NCI-H1417 (cell line): Measurements from ENCODE around the gene EXOC2.

ENCODE experiments used
- DNase-seq, 3 experiments: peaks; one replicate each; lab custom pipeline; 2025; lab: John Stamatoyannopoulos, UW

Gene EXOC2

DNA sequence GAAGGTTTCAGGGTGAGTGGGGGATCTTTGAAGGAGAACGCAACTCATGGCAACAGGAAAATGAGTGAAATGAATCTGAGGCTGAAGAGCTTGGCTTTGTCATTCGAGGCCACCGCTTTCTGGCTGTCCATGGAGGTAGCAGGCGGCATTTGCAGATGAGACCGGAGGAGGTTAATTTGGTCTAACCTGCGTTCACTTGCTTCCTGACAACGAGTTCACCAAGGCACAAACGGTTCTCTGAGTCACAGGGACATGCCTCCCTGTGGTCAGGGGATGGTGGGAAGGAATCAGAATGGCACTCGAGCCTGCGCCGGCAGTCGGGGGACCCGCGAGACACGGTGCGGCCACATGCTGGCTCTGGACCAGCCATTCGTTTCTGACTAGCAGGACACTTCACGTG is 226.4 kb downstream of the EXOC2 start:
- DNase-seq, result no peak

DNA sequence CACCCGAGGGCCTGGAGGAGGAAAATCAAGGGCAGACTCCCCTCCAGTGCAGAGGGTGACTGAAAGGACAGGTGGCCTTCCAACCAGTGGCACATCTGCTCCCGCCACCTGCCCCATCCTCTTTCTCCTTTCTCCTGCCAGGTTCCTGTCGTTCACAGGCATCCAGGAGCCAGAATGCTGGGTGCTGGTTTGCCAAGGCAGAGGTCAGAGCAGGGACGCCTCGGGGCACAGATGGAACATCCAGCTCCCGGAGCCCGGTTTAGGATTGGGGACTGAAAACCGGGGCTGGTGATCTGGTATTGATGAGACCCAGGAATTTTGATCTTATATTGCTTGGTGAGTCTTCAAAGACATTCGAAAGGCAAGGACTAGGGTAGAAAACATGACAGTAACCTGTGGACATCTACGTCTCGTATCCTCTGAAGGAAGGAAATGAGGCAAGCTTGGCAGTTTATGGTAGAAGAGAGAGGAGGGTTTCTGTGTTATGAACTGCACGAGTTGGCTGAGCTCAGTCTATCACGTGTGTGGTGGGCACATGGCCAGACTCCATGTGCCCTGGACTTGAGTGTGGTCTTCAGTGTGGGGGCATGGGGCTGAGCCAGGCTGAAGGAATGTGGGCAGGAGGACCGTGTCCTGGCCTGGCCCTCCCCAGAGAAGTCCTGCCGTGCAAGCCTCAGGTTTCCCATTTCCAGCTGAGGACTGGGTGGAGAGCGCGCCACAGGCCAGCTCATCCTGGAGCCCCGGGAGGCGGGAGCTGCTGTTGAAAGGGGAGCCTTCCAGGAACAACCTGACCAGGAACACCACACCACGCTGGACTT is 227.2 kb downstream of the EXOC2 start:
- DNase-seq, result no peak

DNA sequence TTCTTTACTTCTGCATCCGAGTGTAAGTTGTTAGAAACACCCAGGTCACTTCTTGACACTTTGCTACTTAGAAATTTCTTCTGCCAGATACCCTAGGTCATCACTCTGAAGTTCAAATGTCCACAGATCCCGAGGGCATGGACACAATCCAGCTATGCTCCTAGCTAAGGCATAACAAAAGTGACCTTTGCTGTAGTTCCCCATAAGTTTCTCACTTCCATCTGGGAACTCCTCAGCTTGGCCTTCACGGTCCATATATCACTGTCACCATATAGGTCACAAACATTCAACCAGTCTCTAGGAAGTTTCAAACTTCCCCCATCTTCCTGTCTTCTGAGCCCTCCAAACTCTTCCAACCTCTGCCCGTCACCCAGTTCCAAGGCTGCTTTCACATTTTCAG is 236.1 kb downstream of the EXOC2 start:
- no peak for DNase-seq

DNA sequence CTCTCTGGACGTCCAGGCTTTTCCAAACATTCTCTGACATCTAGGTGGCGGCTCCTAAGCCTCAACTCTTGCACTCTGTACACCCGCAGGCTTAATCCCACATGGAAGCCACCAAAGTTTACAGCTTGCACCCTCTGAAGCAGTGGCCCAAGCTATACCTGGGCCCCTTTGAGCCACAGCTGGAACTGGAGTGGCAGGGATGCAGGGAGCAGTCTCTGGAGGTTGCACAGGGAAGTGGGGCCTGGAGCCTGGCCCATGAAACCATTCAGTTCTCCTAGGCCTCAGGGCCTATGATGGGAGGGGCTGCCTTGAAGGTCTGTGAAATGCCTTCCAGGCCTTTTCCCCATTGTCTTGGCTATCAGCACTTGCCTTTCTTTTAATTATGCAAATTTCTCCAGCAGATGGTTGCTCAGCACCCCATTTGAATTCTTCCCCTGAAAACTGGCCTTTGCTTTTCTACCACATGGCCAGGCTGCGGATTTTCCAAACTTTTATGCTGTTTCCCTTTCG is 236.5 kb downstream of the EXOC2 start:
- DNase-seq, result no peak

DNA sequence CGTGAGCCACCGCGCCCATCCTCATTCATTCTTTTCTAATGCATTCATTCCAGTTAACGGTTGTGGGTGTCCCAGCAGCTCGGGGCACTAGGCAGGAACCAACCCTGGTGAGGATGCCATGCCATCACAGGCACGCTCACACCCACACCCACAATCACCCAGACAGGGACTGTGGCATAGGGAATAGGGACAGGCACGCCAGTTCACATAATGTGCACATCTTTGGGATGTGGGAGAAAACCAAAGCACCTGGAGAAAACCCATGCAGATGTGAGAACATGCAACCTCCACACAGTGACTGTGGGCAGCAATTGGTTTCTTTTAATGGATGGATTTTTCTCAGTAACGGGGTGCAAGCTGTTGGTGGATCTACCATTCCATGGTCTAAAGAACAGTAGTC is 237.1 kb downstream of the EXOC2 start:
- DNase-seq, result no peak

DNA sequence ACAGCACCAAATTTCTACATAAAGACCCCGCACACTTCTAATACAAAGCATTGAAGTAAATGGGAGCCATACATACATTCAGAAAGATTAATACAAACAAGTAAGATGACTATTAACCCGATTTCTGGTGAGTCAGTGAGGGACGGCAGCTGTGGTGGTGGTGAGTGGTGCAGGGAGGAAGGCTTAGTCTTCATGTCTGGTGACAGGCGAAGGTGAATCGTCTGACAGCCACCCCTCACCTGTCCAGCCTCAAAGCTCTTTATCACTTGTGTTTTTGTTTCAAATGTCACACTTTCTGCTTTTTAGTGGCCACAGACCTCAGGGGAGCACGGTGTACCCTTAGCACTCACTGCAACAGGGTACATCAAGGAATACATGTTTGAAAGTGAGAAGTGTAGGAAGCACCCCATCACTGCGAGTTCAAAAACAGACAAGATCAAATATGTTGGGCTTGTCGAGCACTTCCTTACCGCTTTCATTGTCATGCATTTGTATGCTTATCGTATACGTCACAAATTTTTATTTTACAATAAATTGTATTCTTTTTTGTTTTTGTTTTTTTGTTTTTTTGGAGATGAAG is 237.8 kb downstream of the EXOC2 start:
- DNase-seq, result no peak

DNA sequence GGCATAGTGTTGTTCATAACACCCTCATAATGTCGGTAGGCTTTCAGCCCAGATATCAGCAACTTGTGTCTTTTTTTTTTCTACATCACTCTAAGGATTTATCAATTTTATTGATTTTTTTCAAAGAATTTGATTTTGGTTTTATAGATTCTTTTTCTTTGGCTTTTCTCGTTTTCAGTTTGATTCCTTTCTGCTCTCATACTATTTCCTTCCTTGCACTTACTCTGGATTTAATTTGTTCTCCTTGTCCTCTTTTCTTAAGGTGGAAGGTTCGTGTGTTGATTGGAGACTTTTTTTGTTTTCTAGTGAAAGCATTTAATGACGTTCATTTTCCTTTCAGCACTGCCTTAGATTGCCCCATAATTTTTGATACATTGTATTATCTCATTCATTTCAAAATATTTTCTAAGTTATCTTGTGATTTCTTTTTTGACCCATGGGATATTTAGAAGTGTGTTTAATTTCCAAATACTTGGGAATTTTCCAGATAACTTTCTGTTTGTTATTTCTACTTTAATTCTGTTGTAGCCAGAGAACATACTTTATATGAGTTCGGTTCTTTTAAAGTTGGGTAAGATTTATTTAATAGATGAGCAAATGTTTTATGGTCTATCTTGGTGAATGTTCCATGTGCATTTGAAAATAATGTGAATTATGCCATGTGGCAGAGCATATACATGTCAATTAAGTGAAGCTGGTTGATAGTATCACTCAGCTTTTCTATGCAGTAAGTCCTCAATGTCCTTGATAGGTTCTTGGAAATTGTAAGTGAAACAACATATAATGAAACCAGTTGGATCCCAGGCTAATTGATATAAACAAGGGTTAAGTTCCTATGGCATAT is 238.6 kb downstream of the EXOC2 start:
- DNase-seq, result no peak

DNA sequence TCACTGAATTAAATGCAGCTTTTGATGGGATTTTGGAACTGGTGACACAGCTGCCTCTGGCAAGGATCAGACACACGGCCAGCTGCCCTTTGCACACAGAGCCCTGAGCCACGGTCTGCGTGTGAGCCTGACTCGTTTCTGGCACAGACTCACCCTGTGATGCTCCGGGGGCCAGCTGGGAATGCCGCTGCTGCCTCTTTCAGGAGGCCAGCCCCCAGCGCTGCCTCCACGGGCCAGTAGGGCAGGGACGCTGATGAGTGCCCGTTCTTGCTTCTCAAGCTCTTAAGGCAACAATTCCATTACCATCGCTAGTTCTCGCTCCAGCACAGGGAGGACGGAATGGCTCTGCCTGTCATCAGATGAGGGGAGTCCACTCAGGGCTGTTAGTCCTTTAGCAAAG is 239.8 kb downstream of the EXOC2 start:
- peak in 1 of 3 experiments; percentile 60 for DNase-seq

DNA sequence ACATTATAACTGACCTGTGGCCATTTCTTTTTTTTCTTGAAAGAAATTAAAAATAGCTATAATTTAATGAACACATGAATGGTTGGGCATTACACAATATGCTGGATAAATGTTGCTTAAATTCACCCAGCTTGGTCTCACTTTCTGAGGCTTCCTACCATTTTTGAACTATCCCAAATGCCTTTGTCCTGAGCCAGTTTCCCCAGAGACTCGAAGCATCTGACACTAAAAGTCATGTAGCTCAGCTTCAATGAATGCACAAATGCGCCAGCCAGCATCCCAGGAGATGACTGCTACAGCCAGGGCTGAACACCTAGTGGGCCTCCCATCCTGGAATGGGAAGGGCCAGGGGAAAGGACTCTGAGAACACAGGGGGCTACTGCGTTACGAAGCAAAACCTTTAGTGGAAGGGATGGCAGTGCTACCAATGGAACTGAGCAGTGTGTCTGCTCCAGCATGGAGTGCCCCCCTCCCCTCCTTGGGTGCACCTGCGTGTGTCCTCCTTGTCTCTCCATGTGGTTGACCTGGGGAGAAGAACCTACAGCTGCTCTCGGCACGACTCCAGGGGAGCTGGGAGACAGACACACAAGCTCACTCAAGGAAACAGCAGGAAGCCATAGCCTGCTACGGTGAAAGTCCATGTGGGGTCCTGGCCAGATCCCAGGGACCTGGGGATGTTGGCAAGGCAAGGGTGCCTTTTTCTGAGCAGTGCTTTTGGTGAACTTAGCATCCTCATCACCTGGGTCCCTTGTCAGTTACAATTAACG is 240.5 kb downstream of the EXOC2 start:
- DNase-seq, result peak in 2 of 3 experiments; percentile 20 to 61

DNA sequence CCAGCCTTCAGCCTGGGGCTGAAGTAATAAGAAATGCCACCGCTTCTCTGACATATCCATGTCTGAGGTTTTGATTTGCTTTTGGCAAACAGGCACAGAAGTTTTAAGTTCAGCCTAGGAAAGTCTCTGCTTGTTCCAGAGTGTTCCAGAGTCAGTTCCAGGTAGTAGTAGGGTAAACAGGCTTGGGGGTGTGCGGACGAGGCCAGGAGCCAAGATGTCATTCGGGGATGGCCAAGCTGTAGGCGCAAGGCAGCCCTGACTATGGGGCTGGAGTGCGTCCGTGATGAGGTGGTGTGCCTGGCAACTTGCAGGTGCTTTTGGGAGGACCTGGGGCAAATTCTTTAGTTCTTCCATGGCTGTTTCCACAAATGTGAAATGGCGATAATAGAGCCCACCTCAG is 241.1 kb downstream of the EXOC2 start:
- DNase-seq, result no peak

DNA sequence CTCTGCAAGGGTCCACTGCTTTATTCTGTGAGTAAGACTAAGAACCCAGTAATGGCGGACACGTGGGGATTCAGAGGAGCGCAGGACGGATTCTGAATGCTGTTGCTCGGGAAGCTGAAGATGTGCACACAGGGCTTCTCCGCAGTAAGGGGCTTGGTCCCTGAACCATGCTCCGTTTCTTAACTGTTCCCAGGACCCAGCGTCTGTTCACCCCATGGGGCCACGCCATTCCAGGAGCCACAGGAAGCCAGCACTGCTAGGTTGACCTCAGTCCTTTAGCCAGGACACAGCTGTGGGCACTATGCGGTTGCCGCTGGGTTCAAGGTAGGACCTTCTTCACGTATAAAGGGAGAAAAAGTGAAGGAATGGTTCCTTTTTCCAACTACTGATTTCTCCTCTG is 241.6 kb downstream of the EXOC2 start:
- DNase-seq, result no peak

DNA sequence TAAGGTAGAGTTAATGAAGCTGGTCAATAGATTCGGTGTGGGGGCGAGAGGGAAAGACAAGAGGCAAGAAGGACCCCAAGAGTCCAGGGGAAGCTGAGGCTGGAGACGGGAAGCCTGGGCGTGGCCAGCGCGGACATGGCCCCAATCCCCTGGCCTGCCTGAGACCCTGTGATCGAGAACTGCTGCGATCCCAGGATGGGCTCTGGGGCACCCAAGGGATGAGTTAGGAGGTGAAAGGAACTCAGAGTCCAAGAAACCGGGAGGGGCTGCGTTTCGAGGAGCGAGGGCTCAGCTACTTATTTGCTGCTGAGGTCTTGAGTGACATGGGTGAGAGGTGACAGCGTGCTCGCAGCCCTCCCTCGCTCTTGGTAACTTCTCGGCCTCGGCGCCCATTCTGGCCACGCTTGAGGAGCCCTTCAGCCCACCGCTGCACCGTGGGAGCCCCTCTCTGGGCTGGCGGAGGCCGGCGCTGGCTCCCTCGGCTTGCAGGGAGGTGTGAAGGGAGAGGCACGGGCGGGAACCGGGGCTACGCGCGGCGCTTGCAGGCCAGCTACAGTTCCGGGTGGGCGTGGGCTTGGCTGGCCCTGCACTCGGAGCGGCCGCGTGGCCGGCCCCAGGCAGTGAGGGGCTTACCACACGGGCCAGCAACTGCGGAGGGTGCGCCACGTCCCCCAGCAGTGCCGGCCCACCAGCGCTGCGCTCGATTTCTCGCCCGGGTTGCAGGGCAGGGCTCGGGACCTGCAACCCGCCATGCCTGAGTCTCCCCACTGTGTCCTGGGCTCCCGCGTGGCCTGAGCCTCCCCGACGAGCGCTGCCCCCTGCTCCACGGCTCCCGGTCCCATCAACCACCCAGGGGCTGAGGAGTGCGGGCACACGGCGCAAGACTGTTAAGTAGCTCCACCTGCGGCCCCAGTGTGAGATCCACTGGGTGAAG is 243.2 kb downstream of the EXOC2 start:
- no peak for DNase-seq

DNA sequence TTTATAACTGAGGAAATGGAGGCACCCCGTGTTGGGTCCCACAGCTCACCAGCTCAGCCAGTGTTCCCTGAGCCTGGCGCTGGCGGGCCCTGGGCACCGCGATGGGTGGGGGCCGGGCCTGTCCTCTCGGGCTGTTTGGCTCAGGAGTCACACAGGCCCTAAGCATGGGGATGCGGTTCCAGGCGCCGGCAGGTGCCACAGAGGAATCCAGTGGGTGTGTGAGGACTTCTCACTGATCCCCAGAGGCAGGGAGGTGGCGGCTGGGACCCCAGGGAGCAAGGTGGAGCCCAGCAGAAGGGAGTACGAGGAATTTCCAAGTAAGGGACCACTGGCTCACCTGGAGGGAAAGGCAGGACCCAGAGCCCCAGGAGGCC is 243.9 kb downstream of the EXOC2 start:
- DNase-seq, result no peak

DNA sequence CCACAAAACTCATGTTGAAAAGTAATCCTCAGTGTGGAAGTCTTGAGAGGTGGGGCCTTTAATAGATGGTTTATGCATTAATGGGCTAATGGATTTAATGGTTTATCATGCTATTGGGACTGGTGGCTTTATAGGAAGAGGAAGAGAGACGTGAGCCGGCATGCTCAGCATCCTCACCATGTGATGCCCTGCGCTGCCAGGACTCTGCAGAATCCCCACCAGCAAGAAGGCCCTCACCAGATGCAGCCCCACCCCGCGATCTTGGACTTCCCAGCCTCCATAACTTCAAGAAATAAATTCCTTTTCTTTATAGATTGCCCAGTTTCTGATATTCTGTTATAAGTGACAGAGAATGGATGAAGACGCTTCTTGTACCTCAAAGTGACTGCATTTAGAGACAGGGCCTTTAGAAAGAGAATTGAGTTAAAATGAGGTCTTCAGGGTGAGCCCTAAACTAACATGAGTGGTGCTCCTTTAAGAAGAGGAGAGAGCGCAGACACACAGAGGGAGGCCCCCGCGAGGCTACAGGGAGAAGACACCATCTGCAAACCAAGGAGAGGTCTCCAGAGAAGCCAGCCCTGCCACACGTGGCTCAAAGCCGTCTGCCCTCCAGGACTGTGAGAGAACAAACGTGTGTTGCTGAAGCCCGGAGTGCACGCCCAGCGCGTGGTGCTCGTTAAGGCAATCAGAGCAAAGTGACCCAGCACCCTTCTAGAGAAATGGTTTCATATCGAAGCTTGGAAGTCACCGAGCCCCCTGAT is 244.5 kb downstream of the EXOC2 start:
- no peak for DNase-seq

DNA sequence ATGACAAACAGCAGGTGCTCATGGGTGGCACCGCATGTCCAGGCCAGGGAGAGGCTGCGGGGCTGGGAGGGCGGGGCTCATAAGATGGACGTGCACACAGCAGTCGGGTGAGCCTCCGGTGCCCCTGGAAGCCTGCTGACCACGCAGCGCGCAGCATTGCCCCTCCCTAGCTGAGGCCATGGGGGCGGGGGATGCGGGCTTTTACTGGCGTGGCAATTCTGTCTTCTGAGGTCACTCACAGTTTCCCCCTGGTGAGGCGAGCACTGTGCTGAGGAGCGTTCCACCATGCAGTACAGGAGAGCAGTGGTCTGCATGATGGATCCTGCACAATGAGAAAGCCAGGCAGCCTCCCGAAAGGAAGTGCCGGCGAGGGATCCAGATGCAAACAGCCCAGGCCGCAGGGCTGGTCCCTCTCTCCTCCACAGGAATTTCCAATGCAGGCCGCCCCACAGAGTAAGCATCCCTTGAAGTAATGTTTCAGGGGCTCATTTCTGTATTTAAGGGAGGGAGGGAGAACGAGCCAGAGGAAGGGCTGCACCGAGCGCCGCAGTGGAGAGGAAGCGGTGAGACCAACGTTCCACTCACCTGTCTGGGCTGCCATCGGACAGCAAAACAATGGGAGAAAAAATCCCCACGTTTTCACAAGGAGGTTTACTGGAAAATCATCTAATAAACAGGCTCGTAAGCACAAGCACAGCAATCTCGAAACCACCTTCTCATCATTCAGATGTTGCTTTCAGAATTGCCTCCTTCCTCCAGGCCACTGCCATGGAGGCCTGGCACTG is 245.4 kb downstream of the EXOC2 start:
- DNase-seq, result no peak

DNA sequence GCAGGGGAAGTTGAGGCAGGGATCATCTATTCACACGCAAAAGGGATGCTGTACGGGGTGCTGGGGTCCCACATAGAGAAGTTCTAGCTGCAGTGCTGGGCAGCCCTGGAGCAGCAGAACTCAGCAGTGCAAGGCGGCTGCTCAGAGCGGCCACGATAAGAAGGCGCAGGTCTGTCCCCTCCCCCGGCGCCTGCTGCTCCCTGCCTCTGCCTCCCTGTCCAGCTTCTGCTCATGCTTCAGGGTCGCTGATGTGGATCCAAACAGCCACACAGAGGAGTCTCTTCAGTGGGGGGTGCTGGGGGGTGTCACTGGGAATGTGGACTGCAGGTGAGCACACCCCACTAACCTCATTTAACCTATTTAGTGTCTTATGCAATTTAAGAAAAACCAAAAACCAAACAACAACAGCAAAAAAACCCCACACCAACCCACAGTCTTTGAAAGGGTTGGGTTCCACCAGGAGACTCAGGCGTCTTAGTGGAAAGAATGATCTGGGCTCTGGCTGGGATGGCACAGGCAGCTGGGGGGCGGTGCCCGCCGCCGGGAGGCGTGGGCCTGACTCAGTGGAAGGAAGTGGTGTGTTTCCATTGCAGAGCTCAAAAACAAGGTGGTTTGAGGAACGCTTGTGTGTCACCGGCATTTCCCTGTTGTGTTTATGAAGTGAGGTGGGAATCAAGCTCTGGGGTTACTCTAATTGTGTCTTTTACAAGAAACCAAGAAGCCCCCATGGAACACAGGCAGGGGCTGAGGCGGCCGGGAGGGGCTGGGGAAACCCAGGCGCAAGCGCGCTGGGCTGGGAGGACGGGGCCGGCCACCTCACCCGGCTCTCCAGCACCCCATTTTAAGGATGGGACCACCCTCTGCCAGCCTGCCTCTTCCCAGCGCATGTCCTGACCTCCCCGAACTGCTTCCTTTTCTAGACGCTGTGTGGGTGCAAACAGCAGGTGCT is 246.2 kb downstream of the EXOC2 start:
- DNase-seq, result no peak

DNA sequence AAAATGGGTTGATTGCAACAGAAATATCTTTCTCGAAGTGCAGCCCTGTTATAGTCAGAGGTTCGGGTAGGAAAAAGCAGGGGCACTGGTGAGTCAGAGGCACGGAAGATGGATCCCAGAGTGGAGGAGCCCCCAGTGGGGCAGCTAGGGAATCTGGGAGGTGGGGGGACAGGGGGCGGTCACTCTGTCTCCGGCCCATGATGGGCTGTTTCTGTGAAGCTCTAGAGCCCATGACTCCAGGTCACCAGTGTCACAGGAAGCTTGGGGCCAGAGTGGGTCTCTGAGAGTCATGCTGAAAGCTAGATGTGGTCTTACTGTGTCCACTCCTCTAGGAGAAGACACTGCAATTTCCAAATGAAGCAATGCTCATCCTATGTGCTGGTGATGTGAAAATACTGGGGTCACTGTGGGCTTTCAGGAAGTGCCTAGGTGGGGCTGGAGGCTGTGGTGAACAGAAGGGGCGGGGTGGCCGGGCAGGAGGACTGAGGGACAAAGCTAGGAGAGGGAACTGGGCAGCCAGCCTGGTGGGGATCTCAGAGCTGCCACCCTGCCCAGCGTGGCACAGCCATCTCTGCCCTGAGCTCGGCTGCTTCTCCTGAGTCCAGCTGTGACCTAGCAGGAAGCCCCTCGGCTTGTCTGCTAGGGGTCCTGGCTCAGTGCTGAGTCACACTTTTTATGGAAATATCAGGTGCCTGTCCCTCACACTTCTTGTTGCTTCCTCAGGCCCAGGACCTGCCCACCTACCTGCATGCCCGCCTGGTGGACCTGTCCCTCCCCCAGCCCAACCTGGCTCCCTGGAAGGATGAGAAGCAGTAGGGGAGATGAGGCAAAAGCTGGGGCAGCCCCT is 247.1 kb downstream of the EXOC2 start:
- peak in 1 of 3 experiments; percentile 6 for DNase-seq
